NCI-H1694 (cell line): ENCODE data around the gene SMARCA2.

Experiments used
- DNase-seq: peaks from one replicate; lab custom pipeline; 2025; lab: John Stamatoyannopoulos, UW

The SMARCA2 gene

GRCh38 chr9:2015581-2016407 lies 647 bp downstream of the SMARCA2 start:
- DNase-seq: peak; percentile 16

- peak; percentile 40 for DNase-seq
Observed at GRCh38 chr9:2016408-2017330, 1.5 kb downstream of the SMARCA2 start.

GRCh38 chr9:2017331-2018161 lies 2.4 kb downstream of the SMARCA2 start:
- no peak for DNase-seq

GRCh38 chr9:2018162-2018643 lies 3.1 kb downstream of the SMARCA2 start:
- DNase-seq: no peak

GRCh38 chr9:2018764-2019558 lies 3.8 kb downstream of the SMARCA2 start:
- DNase-seq: no peak

GRCh38 chr9:2019723-2020122 lies 4.6 kb downstream of the SMARCA2 start:
- no peak for DNase-seq

GRCh38 chr9:2021731-2022130 lies 6.6 kb downstream of the SMARCA2 start:
- no peak for DNase-seq

DNA sequence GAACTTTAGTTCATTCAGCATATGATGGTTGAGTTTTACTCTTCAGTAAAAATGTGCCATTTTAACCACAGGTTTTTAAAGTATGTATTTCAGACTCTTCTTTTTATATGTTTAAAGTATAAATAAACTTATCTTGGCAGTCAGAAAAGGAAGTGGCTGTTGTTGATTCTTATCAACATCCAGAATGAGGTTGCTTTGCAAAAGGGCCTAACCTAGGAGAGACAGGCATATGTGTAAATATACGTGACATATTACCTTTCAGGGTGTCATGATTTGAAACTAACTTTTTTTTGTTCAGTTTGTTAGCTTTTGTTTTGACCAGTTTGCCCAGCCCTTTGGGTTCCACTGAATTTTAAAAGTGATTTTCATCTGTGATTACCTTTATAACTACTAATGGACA lies 7.4 kb downstream of the SMARCA2 start:
- DNase-seq: no peak

DNA sequence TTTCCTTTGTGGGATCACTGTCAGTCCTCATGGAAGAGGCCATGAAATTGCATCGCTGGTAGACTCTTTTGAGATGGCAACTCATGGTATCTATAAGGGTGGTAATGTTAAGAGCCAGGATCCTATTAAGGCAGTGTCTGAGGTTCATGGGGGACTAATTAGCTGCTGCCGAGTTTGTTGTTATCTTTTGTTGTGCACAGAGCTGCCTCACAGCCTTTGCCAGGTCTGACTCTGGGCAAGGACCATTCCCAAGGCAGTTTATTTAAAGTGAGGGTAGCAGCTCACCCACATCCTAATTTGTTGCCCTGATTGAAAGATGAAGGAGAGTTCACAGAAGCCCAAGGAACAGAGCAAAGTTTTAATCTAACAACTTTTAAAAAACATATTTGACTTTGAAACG lies 7.9 kb downstream of the SMARCA2 start:
- DNase-seq: no peak

- DNase-seq: no peak
Observed at GRCh38 chr9:2023532-2023931, 8.4 kb downstream of the SMARCA2 start.

DNA sequence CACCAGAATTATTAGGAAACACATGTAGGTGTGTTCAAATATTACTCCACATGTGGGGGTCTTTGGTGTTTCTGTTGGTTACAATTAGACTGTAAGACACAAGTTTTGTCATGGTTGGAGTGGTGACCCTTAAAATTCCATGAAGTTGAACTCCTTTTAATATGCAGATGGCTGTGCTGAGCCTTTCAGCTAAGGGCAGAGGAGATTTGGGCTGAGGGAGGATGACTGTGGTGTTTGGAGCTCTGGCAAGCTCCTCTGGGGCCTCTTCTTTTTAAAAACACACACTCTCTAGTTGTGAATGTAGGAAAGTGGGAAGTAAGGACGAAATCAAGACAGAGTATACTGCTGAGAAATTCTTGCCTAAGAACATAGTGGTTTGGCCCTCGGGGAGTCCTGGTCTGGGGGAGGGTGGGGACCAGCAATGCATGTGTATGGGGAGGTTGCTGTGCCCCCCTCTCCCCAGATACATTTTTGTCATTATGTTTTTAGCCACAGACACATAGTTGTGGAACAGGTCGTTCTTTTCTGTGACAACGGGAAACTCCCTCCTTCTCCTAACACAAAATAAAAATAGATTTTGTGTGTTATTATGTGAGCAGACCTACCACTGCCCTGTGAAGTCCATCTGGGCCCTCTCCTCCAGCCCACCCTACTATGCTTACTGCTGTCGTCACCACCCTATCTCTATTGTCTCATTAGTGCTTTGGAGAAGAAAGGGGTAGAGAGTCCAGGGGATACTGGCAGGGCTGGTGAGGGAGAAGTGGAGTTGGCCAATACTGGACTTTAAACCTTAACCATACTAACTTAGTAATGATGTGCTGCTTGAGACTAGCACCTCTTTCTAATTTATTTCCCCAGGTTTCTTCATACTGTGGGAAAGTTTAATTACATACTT lies 10.0 kb downstream of the SMARCA2 start:
- DNase-seq: no peak

GRCh38 chr9:2026220-2026997 lies 11.3 kb downstream of the SMARCA2 start:
- DNase-seq: no peak

- DNase-seq: no peak
Observed at GRCh38 chr9:2027543-2028160, 12.5 kb downstream of the SMARCA2 start.

DNA sequence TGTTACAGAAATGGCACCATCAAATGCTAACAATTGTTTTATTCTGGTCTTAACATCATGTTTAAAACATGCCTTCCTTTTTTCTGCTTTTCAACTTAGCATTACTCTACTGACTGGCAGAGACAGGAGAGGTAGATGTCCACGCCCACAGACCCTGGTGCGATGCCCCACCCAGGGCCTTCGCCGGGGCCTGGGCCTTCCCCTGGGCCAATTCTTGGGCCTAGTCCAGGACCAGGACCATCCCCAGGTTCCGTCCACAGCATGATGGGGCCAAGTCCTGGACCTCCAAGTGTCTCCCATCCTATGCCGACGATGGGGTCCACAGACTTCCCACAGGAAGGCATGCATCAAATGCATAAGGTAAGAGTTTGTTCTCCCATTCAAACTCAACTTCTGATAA lies 13.7 kb downstream of the SMARCA2 start:
- no peak for DNase-seq

DNA sequence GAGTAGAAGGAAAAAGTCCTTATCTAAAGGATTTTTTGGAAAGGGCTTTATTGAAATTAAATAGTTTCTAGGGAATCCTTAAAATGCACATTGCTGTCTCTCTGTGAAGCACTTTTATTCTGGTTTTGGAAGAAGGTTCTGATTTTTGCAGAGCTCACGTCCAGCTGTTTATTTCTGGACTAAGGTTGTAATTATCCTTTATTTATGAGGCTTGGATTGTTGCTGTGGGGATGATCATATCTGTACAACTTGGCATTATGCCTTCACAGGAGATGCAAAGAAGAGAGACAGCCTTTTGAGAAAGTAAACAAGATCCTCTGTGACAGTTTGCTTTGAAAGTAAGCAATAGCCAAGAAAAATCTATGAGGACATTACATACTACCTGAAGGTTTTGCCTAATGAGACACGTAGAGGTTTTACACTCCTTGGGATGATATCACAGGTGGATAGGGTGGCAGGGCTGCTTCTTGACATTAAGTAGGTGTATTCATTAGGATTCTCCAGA lies 14.6 kb downstream of the SMARCA2 start:
- DNase-seq: no peak

DNA sequence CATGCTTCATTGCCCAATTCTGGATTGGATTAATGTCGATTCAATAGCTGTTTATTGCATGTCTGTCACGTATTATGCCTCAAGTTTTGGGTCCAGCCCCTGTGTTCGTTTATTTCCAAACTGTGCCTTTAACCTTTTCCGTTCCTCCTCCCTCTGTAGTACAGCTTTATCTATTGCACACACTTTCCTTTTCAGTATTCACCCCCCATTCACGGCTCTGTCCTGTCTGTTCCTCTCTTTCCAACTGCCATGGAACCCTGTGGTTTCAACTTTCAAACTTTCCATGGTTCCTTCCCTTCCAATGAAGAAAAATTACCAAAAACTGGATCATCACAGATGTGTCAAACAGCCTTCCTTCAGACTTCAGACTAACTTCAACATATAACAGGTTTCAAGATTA lies 17.1 kb downstream of the SMARCA2 start:
- no peak for DNase-seq

DNA sequence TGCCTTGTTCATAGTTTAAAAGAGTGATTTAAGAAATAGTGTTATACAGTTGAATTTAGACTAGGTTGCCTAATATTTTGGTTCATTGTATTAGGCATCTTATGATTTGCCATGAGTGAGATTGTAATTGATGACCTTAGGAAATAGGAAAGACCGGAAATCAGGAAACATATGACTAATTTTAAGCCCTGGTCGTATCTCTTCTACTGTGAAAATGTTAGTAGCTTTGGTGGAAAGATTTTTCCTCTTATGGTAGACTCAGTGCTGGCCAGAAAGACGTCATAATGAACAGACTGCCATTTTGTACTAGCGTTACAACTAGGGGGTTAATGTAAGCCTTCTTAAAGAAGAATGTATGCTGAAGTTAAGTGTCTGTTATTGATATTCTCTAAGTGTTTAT lies 21.7 kb downstream of the SMARCA2 start:
- no peak for DNase-seq

GRCh38 chr9:2039294-2040180 lies 24.4 kb downstream of the SMARCA2 start:
- peak; percentile 75 for DNase-seq
